GM12878 (cell line): ENCODE data around the gene ING1. TPM values are rescaled to one million over a fixed set of nuclear protein-coding genes. Genes with fewer than 3 reads are reported as not detected.

ENCODE experiments used
- BRCA1 ChIP-seq: IDR thresholded peaks from 2 replicates; pipeline ENCODE4 v1.6.1; 2011; ENCODE audit warnings: low read depth, low read length, improper control_type of control experiment
- CHD2 ChIP-seq: IDR thresholded peaks from 2 replicates; pipeline ENCODE4 v1.6.1; 2011; ENCODE audit warnings: low read depth, low read length, improper control_type of control experiment, borderline replicate concordance
- EZH2 ChIP-seq: IDR thresholded peaks from 2 replicates; pipeline ENCODE4 v1.6.1; 2012; ENCODE audit warnings: low read depth, mild to moderate bottlenecking, control low read depth, inconsistent platforms, low read length, borderline replicate concordance; ENCODE audit not compliant: control insufficient read depth
- NFYB ChIP-seq: IDR thresholded peaks from 2 replicates; pipeline ENCODE4 v1.6.1; 2011; ENCODE audit warnings: low read depth, mild to moderate bottlenecking, low read length, improper control_type of control experiment, moderate library complexity; ENCODE audit not compliant: insufficient read depth
- RAD21 ChIP-seq: IDR thresholded peaks from 2 replicates; pipeline ENCODE4 v1.6.1; 2011; ENCODE audit warnings: mild to moderate bottlenecking, low read depth, low read length, moderate library complexity; ENCODE audit not compliant: insufficient read depth
- SIN3A ChIP-seq: IDR thresholded peaks from 2 replicates; pipeline ENCODE4 v1.6.1; 2012; ENCODE audit warnings: low read depth, low read length, improper control_type of control experiment
- TCF7 ChIP-seq: IDR thresholded peaks from 2 replicates; pipeline ENCODE4 v1.6.1; 2014; ENCODE audit warnings: antibody characterized with exemption, borderline replicate concordance
- WRNIP1 ChIP-seq: IDR thresholded peaks from 2 replicates; pipeline ENCODE4 v1.6.1; 2011; ENCODE audit warnings: low read depth, low read length, improper control_type of control experiment, borderline replicate concordance
- YBX1 ChIP-seq: fragments of 450-650 bp; IDR thresholded peaks from 2 replicates; pipeline ENCODE4 v1.6.1; 2016; ENCODE audit warnings: antibody characterized with exemption
- polyA plus RNA-seq, 11 experiments: library from polyadenylated mRNA; depleted of rRNA in 4 of 11; unstranded in 6 of 11; stranded (reverse) in 5 of 11; fragments of >200 nt; fragmentation: Nextera tagmentation in 4 of 11; fragmentation: Illumina TruSeq in 1 of 11; extraction: Ambion mirVana in 4 of 11; extraction: Trizol in 1 of 11; gene quantifications; 1 replicate in 1 of 11; 2 replicates in 10 of 11; pipeline versions ENCODE4 v1.2.1 to v1.2.3, GENCODE V29; 2011 to 2016; ENCODE audit warnings: inconsistent platforms in 2 of 11, missing spikeins in 2 of 11, low read depth in 1 of 11
- total RNA-seq, 4 experiments: library from RNA; depleted of rRNA in 3 of 4; stranded (reverse); fragments of >200 nt in 3 of 4; fragmentation: Illumina TruSeq in 1 of 4; extraction: Trizol in 1 of 4; gene quantifications; 2 replicates each; pipeline versions ENCODE4 v1.2.1 to v1.2.3, GENCODE V29; 2013 to 2021
- TF ChIP-seq, protein P1 (sequence below): fragments of 450-650 bp; IDR thresholded peaks from 2 replicates; pipeline ENCODE4 v1.6.1; 2017; ENCODE audit warnings: mild to moderate bottlenecking
- TF ChIP-seq, protein P2 (sequence below): fragments of 450-650 bp; IDR thresholded peaks from 2 replicates; pipeline ENCODE4 v1.6.1; 2016; ENCODE audit warnings: mild to moderate bottlenecking, moderate library complexity, borderline replicate concordance
- TF ChIP-seq, protein P3 (sequence below): fragments of 450-650 bp; IDR thresholded peaks from 2 replicates; pipeline ENCODE4 v1.6.1; 2017; ENCODE audit warnings: borderline replicate concordance
- TF ChIP-seq, protein P4 (sequence below): fragments of 150-350 bp; IDR thresholded peaks from 2 replicates; pipeline ENCODE4 v1.6.1; 2014; ENCODE audit warnings: mild to moderate bottlenecking, low read depth, low read length
- TF ChIP-seq, protein P5 (sequence below), 3 experiments: IDR thresholded peaks in 2 of 3; conservative IDR thresholded peaks in 1 of 3; 2 replicates each; pipeline ENCODE4 v1.5.1; 2011; ENCODE audit warnings: low read depth in 3 of 3, low read length in 3 of 3, mild to moderate bottlenecking in 3 of 3, control low read depth in 2 of 3, moderate library complexity in 2 of 3, inconsistent platforms in 1 of 3, mixed read lengths in 1 of 3; ENCODE audit not compliant: control insufficient read depth in 2 of 3, insufficient read depth in 1 of 3; ENCODE audit errors: extremely low read depth in 1 of 3

The ING1 gene
- total and polyA plus RNA-seq, 10 of the 15 experiments (the other 5 are each of a cell fraction or from before 2014, with no cell fraction given), result 1.3 to 20.4 (median 13.1) TPM

DNA sequence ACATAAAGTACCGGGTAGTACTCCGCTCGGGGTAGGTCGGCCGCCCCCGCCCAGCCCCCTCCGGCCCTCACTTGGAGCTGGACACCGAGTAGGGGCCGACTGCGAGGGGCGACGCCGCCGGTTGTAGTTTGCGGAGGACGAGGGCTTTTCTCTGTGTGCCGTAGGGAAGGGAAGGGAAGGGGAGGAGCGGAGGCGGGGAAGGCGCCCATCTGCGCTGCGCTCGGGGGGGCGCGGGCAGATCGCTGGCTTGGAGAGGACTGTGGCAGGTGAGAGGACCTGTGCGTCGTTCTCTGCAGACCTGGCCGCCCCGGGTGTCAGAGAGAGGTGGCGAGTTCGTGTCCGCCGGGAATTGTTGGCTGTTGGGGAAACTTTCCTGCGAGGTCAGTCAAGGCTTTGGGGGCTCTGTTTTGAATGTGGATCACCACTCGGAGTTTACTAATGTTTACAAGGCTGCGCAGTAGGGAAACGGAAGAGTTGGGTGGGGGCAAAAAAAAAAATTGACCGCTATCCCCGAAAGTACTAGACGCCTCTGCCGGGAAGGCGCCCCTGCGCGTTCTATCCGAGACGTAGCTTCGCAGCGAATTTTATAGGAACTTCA lies 1.4 kb downstream of the ING1 start (continued):
- TF ChIP-seq, protein P1, sequence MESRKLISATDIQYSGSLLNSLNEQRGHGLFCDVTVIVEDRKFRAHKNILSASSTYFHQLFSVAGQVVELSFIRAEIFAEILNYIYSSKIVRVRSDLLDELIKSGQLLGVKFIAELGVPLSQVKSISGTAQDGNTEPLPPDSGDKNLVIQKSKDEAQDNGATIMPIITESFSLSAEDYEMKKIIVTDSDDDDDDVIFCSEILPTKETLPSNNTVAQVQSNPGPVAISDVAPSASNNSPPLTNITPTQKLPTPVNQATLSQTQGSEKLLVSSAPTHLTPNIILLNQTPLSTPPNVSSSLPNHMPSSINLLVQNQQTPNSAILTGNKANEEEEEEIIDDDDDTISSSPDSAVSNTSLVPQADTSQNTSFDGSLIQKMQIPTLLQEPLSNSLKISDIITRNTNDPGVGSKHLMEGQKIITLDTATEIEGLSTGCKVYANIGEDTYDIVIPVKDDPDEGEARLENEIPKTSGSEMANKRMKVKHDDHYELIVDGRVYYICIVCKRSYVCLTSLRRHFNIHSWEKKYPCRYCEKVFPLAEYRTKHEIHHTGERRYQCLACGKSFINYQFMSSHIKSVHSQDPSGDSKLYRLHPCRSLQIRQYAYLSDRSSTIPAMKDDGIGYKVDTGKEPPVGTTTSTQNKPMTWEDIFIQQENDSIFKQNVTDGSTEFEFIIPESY, result no peak
- no peak for TF ChIP-seq NFYB
- TF ChIP-seq EZH2, result no peak
- no peak for TF ChIP-seq TCF7
- TF ChIP-seq CHD2, result no peak
- TF ChIP-seq, protein P2, sequence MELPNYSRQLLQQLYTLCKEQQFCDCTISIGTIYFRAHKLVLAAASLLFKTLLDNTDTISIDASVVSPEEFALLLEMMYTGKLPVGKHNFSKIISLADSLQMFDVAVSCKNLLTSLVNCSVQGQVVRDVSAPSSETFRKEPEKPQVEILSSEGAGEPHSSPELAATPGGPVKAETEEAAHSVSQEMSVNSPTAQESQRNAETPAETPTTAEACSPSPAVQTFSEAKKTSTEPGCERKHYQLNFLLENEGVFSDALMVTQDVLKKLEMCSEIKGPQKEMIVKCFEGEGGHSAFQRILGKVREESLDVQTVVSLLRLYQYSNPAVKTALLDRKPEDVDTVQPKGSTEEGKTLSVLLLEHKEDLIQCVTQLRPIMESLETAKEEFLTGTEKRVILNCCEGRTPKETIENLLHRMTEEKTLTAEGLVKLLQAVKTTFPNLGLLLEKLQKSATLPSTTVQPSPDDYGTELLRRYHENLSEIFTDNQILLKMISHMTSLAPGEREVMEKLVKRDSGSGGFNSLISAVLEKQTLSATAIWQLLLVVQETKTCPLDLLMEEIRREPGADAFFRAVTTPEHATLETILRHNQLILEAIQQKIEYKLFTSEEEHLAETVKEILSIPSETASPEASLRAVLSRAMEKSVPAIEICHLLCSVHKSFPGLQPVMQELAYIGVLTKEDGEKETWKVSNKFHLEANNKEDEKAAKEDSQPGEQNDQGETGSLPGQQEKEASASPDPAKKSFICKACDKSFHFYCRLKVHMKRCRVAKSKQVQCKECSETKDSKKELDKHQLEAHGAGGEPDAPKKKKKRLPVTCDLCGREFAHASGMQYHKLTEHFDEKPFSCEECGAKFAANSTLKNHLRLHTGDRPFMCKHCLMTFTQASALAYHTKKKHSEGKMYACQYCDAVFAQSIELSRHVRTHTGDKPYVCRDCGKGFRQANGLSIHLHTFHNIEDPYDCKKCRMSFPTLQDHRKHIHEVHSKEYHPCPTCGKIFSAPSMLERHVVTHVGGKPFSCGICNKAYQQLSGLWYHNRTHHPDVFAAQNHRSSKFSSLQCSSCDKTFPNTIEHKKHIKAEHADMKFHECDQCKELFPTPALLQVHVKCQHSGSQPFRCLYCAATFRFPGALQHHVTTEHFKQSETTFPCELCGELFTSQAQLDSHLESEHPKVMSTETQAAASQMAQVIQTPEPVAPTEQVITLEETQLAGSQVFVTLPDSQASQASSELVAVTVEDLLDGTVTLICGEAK, result no peak
- TF ChIP-seq BRCA1, result no peak
- TF ChIP-seq, protein P3, sequence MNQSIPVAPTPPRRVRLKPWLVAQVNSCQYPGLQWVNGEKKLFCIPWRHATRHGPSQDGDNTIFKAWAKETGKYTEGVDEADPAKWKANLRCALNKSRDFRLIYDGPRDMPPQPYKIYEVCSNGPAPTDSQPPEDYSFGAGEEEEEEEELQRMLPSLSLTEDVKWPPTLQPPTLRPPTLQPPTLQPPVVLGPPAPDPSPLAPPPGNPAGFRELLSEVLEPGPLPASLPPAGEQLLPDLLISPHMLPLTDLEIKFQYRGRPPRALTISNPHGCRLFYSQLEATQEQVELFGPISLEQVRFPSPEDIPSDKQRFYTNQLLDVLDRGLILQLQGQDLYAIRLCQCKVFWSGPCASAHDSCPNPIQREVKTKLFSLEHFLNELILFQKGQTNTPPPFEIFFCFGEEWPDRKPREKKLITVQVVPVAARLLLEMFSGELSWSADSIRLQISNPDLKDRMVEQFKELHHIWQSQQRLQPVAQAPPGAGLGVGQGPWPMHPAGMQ, result no peak
- TF ChIP-seq WRNIP1, result no peak
- TF ChIP-seq, protein P4, sequence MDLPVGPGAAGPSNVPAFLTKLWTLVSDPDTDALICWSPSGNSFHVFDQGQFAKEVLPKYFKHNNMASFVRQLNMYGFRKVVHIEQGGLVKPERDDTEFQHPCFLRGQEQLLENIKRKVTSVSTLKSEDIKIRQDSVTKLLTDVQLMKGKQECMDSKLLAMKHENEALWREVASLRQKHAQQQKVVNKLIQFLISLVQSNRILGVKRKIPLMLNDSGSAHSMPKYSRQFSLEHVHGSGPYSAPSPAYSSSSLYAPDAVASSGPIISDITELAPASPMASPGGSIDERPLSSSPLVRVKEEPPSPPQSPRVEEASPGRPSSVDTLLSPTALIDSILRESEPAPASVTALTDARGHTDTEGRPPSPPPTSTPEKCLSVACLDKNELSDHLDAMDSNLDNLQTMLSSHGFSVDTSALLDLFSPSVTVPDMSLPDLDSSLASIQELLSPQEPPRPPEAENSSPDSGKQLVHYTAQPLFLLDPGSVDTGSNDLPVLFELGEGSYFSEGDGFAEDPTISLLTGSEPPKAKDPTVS, result peak; percentile 64; the same call in 1 of the 2 replicates
- no peak for TF ChIP-seq YBX1
- no peak for TF ChIP-seq RAD21
- TF ChIP-seq, protein P5, sequence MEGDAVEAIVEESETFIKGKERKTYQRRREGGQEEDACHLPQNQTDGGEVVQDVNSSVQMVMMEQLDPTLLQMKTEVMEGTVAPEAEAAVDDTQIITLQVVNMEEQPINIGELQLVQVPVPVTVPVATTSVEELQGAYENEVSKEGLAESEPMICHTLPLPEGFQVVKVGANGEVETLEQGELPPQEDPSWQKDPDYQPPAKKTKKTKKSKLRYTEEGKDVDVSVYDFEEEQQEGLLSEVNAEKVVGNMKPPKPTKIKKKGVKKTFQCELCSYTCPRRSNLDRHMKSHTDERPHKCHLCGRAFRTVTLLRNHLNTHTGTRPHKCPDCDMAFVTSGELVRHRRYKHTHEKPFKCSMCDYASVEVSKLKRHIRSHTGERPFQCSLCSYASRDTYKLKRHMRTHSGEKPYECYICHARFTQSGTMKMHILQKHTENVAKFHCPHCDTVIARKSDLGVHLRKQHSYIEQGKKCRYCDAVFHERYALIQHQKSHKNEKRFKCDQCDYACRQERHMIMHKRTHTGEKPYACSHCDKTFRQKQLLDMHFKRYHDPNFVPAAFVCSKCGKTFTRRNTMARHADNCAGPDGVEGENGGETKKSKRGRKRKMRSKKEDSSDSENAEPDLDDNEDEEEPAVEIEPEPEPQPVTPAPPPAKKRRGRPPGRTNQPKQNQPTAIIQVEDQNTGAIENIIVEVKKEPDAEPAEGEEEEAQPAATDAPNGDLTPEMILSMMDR (IDR thresholded peaks at IDR 0.05 in 2 of 3, conservative IDR thresholded peaks at IDR 0.05 in 1 of 3; ENCODE audit: control insufficient read depth in 2 of 3, extremely low read depth in 1 of 3, insufficient read depth in 1 of 3, low read depth in 3 of 3, low read length in 3 of 3), result 0 out of 6 replicates have a peak, but pooled peaks of 1 of the 3 experiments have one; percentile 16
- peak; percentile 40; the same call in 1 of the 2 replicates for TF ChIP-seq SIN3A
